HepG2 (cell line): ENCODE results near the gene MRPS2.

Experiments
- BHLHE40 ChIP-seq: IDR thresholded peaks from 2 replicates; pipeline ENCODE4 v1.6.1; 2011; ENCODE audit warnings: low read length, improper control_type of control experiment
- KAT7 ChIP-seq: IDR thresholded peaks from 2 replicates; pipeline ENCODE4 v1.6.1; 2018; ENCODE audit warnings: borderline replicate concordance, missing compliant biosample characterization
- MED13 ChIP-seq: sonication (generic); formaldehyde crosslinking; IDR thresholded peaks from 2 replicates; pipeline ENCODE4 v1.5.0; 2020; ENCODE audit warnings: missing genetic modification reagents
- RAD21 ChIP-seq: fragments of 450-650 bp; formaldehyde crosslinking; IDR thresholded peaks from 2 replicates; pipeline ENCODE4 v1.5.0; 2020; ENCODE audit warnings: mild to moderate bottlenecking
- ZFX ChIP-seq: sonication (generic); formaldehyde crosslinking; IDR thresholded peaks from 2 replicates; pipeline ENCODE4 v1.4.0; 2020; ENCODE audit warnings: mild to moderate bottlenecking, low read depth, missing genetic modification reagents, moderate library complexity
- ZFYVE20 ChIP-seq: sonication (generic); formaldehyde crosslinking; IDR thresholded peaks from 2 replicates; pipeline ENCODE4 v1.8.0; 2023; ENCODE audit warnings: low read depth, mild to moderate bottlenecking, moderate library complexity, missing genetic modification reagents, borderline replicate concordance
- ZNF121 ChIP-seq: sonication (generic); formaldehyde crosslinking; IDR thresholded peaks from 2 replicates; pipeline ENCODE4 v1.5.0; 2020; ENCODE audit warnings: mild to moderate bottlenecking, missing genetic modification reagents
- ZSCAN5A ChIP-seq: sonication (generic); formaldehyde crosslinking; IDR thresholded peaks from 2 replicates; pipeline ENCODE4 v1.8.0; 2022; ENCODE audit warnings: mild to moderate bottlenecking, missing genetic modification reagents, borderline replicate concordance
- TF ChIP-seq, protein P1 (sequence below): sonication (generic); formaldehyde crosslinking; IDR thresholded peaks from 2 replicates; pipeline ENCODE4 v1.8.1; 2023; ENCODE audit warnings: mild to moderate bottlenecking, missing genetic modification reagents

- TF ChIP-seq ZSCAN5A (CRISPR knock-in tag) (no peak), RAD21 (CRISPR knock-in tag) (no peak), ZFX (CRISPR knock-in tag) (no peak), BHLHE40 (no peak), MED13 (CRISPR knock-in tag) (no peak), ZFYVE20 (no peak), KAT7 (no peak), ZNF121 (CRISPR knock-in tag) (no peak)
- TF ChIP-seq, protein P1, sequence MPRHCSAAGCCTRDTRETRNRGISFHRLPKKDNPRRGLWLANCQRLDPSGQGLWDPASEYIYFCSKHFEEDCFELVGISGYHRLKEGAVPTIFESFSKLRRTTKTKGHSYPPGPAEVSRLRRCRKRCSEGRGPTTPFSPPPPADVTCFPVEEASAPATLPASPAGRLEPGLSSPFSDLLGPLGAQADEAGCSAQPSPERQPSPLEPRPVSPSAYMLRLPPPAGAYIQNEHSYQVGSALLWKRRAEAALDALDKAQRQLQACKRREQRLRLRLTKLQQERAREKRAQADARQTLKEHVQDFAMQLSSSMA (CRISPR knock-in tag): no peak
These were observed 1.0 kb downstream of the MRPS2 start for GRCh38 chr9:135501261-135502167.
